SH-SY5Y (cell line): ENCODE measurements around the gene TSR1.

ENCODE experiments used
- GATA2 ChIP-seq: IDR thresholded peaks from 2 replicates; pipeline ENCODE4 v1.6.1; 2011; ENCODE audit warnings: mild to moderate bottlenecking, low read depth, low read length
- GATA3 ChIP-seq: IDR thresholded peaks from 2 replicates; pipeline ENCODE4 v1.6.1; 2011; ENCODE audit warnings: low read depth, mild to moderate bottlenecking, low read length, moderate library complexity

DNA sequence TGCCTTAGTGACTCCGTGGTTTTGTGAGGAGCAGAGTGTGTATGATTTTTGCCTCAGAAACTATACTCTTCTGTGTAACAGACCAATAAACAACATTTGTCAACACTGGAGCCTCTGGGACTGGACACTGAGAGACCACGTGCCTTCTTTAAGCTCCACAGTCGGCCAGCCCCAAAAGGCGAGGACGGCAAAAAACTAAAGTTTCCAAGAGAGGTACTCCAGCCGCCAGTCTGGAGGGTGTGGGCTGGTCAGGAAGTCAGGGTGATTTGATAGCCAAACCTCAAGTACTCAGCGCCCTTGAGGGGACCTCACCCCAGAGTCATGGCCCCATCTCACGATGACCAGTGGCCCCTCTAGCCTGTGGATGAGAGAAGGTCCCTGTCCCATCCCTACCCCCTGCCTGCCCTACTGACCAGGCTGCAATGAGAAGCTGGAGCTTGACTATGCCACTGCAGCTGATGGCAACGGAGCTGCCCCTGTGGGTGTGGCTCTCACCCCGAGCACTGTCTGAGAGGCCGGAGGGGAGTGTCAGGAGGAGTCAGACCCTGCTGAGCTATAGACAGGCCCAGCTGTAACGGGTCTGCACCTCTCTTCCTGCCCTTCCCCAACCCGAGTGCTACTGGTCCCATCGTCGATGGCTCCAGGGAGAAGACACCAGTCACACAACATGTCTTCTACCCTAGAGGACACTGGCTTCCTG, 44.8 kb upstream of the TSR1 start:
- TF ChIP-seq GATA2 (no peak), GATA3 (no peak)
